HG03139 (cell line): ENCODE measurements around the gene OOSP1.
"Not testable (repeated sequence)": the region's sequence is repeated elsewhere in the genome, so short reads cannot be mapped to it uniquely, and the experiment has no call there.

Source experiments
- ATAC-seq: cut with Tn5 transposase; IDR thresholded peaks from one replicate; pipeline ENCODE4 v1.9.1; 2021; ENCODE audit not compliant: unreplicated experiment

OOSP1 gene

GRCh38 chr11:59960502-59961381 lies 22.5 kb downstream of the OOSP1 start:
- ATAC-seq: no peak

GRCh38 chr11:59962107-59962482 lies 23.9 kb downstream of the OOSP1 start:
- ATAC-seq: no peak

- ATAC-seq: no peak
Observed at GRCh38 chr11:59963733-59964132, 25.5 kb downstream of the OOSP1 start, which contains the start of gene OOSP4A. Gene OOSP4A, plus strand, starts transcription at chr11:59964033. Its CDS starts 0 bp downstream, at chr11:59964033.

- no peak for ATAC-seq
Observed at GRCh38 chr11:59965424-59965823, 27.2 kb downstream of the OOSP1 start.

GRCh38 chr11:59966201-59966600 lies 28.0 kb downstream of the OOSP1 start:
- ATAC-seq: no peak

GRCh38 chr11:59967677-59968394 lies 29.6 kb downstream of the OOSP1 start:
- ATAC-seq: no peak

- no peak for ATAC-seq
Observed at GRCh38 chr11:59968395-59968783, 30.2 kb downstream of the OOSP1 start.

- ATAC-seq: no peak
Observed at GRCh38 chr11:59973097-59973496, 34.9 kb downstream of the OOSP1 start.

GRCh38 chr11:59981106-59981770 lies 43.0 kb downstream of the OOSP1 start:
- ATAC-seq: no peak

GRCh38 chr11:59982037-59982436 lies 43.8 kb downstream of the OOSP1 start:
- not testable (repeated sequence) for ATAC-seq

GRCh38 chr11:59983212-59983611 lies 45.0 kb downstream of the OOSP1 start:
- ATAC-seq: no peak

GRCh38 chr11:59984368-59984767 lies 46.1 kb downstream of the OOSP1 start:
- ATAC-seq: no peak

GRCh38 chr11:59990421-59990820 lies 52.2 kb downstream of the OOSP1 start:
- no peak for ATAC-seq

GRCh38 chr11:59992425-59992824 lies 54.2 kb downstream of the OOSP1 start:
- no peak for ATAC-seq

- ATAC-seq: no peak
Observed at GRCh38 chr11:59997800-59998199, 59.6 kb downstream of the OOSP1 start.

- ATAC-seq: no peak
Observed at GRCh38 chr11:59999691-60000090, 61.5 kb downstream of the OOSP1 start.

- ATAC-seq: no peak
Observed at GRCh38 chr11:60003729-60004128, 65.5 kb downstream of the OOSP1 start.

GRCh38 chr11:60005360-60005759 lies 67.1 kb downstream of the OOSP1 start:
- no peak for ATAC-seq
